OCI-LY7 (cell line): ENCODE results near the gene PHACTR3. TPM values are rescaled to one million over a fixed set of nuclear protein-coding genes. Genes with fewer than 3 reads are reported as not detected.

Experiments
- BruUV-seq: library from RNA; stranded (reverse); fragments of 400-500 nt; replicated peaks from 2 replicates; lab custom pipeline; 2021; lab: Mats Ljungman, UMichigan
- CTCF ChIA-PET: fragments of 300-600 bp; sonication (Branson Sonifier 250); formaldehyde crosslinking; loops from one replicate; lab custom pipeline; 2022; ENCODE audit warnings: antibody characterized with exemption; ENCODE audit not compliant: unreplicated experiment; lab: Charles Lee
- POLR2A ChIA-PET: fragments of 300-600 bp; sonication (Branson Sonifier 250); formaldehyde crosslinking; loops from one replicate; lab custom pipeline; 2022; ENCODE audit warnings: antibody characterized with exemption; lab: Charles Lee
- DNase-seq: peaks from one replicate; pipeline ENCODE4 v3.0.0-alpha.2; 2015; ENCODE audit warnings: low spot score
- H2AFZ ChIP-seq: fragments of 200-600 bp; sonication (generic), shearing (Covaris generic); 2 replicates; pipeline ENCODE4 v1.6.1; 2014; ENCODE audit warnings: mild to moderate bottlenecking, antibody characterized with exemption, low read length, moderate library complexity
- H3K27ac ChIP-seq: fragments of 200-600 bp; sonication (generic); 2 replicates; pipeline ENCODE4 v1.5.1; 2014; ENCODE audit warnings: mixed run types, low read depth, mild to moderate bottlenecking, moderate library complexity, low read length, inconsistent platforms; ENCODE audit not compliant: poor library complexity, severe bottlenecking
- H3K36me3 ChIP-seq: fragments of 200-600 bp; sonication (generic); 2 replicates; pipeline ENCODE4 v1.6.1; 2014; ENCODE audit warnings: mild to moderate bottlenecking, antibody characterized with exemption, low read length, moderate library complexity, mixed read lengths; ENCODE audit not compliant: insufficient read depth
- H3K4me1 ChIP-seq: fragments of 200-600 bp; sonication (generic); 2 replicates; pipeline ENCODE4 v1.5.1; 2014; ENCODE audit warnings: mild to moderate bottlenecking, low read length; ENCODE audit not compliant: insufficient read depth, poor library complexity, severe bottlenecking
- H3K4me2 ChIP-seq: fragments of 200-600 bp; sonication (generic); 2 replicates; pipeline ENCODE4 v1.6.1; 2014; ENCODE audit warnings: mild to moderate bottlenecking, low read length
- H3K4me3 ChIP-seq: fragments of 200-600 bp; sonication (generic); 2 replicates; pipeline ENCODE4 v1.5.1; 2014; ENCODE audit warnings: mild to moderate bottlenecking, low read depth, low read length; ENCODE audit not compliant: poor library complexity, severe bottlenecking
- H3K79me2 ChIP-seq: fragments of 200-600 bp; sonication (generic); 2 replicates; pipeline ENCODE4 v1.6.1; 2016; ENCODE audit warnings: low read depth, mild to moderate bottlenecking, low read length, moderate library complexity, mixed read lengths; ENCODE audit not compliant: insufficient read depth
- H3K9me2 ChIP-seq: fragments of 200-600 bp; sonication (generic); 2 replicates; pipeline ENCODE4 v1.6.1; 2016; ENCODE audit warnings: mild to moderate bottlenecking, low read length, mixed read lengths; ENCODE audit not compliant: insufficient read depth
- H3K9me3 ChIP-seq: fragments of 200-600 bp; sonication (generic); 2 replicates; pipeline ENCODE4 v1.6.1; 2014; ENCODE audit warnings: mild to moderate bottlenecking, mixed run types, low read length, mixed read lengths
- H4K20me1 ChIP-seq: fragments of 200-600 bp; sonication (generic); 2 replicates; pipeline ENCODE4 v1.6.1; 2014; ENCODE audit warnings: mild to moderate bottlenecking, antibody characterized with exemption, low read length, moderate library complexity, mixed read lengths; ENCODE audit not compliant: insufficient read depth
- EZH2phosphoT487 ChIP-seq: fragments of 200-600 bp; sonication (generic); IDR thresholded peaks from 2 replicates; pipeline ENCODE4 v1.6.1; 2018; ENCODE audit warnings: low read depth, borderline replicate concordance, mild to moderate bottlenecking, mixed run types, antibody characterized with exemption, low read length, moderate library complexity, mixed read lengths
- intact Hi-C: fragments of 100-400 bp; cut with micrococcal nuclease; formaldehyde crosslinking; loops from one replicate; pipeline ENCODE4 v1.10.0; 2022; ENCODE audit not compliant: unreplicated experiment
- total RNA-seq, 2 experiments: library from RNA; depleted of rRNA in 1 of 2; stranded (reverse); fragments of >200 nt in 1 of 2; shearing (Covaris generic) in 1 of 2; gene quantifications; 2 replicates each; pipeline ENCODE4 v1.2.3, GENCODE V29; 2014 to 2022
- TF ChIP-seq, protein P1 (sequence below): fragments of 200-600 bp; sonication (generic); conservative IDR thresholded peaks from 2 replicates; pipeline ENCODE4 v1.5.1; 2014; ENCODE audit warnings: mild to moderate bottlenecking, antibody characterized with exemption, low read length, moderate library complexity, mixed read lengths

PHACTR3 gene
- total RNA-seq, 2 experiments from 2014 or later = 0.32 TPM; not detected in 1

DNA sequence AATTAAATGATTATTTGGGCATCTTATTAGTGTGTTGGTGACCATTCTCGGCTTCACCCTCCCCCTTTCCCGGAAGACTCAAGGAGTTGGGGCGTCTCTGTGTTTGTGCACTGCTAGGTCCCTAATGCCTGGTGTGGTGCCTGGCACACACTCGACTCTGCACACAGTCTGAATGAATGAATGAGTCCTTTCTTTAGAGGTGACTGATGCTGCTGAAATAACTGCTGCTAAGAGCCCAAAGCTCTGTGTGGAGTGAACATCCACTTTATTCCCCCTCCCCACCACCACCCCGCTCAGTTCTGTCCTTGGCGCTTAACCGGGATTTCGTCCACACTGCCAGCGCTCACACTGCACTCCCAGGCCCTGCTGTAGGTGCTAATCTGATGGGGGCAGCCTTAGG lies 1.2 kb upstream of the PHACTR3 start:
- no peak for DNase-seq
- Histone ChIP-seq H3K4me2 (no peak overlapping the region), H3K36me3 (no peaks in the 10 kb centered on the region), H4K20me1 (no peaks in the 10 kb centered on the region), H3K9me3 (no peaks in the 10 kb centered on the region), H2AFZ (no peak overlapping the region), H3K79me2 (no peaks in the 10 kb centered on the region), H3K9me2 (no peaks in the 10 kb centered on the region), H3K27ac (no peak overlapping the region), H3K4me1 (no peaks in the 10 kb centered on the region), H3K4me3 (no peak overlapping the region)
- TF ChIP-seq, protein P1, sequence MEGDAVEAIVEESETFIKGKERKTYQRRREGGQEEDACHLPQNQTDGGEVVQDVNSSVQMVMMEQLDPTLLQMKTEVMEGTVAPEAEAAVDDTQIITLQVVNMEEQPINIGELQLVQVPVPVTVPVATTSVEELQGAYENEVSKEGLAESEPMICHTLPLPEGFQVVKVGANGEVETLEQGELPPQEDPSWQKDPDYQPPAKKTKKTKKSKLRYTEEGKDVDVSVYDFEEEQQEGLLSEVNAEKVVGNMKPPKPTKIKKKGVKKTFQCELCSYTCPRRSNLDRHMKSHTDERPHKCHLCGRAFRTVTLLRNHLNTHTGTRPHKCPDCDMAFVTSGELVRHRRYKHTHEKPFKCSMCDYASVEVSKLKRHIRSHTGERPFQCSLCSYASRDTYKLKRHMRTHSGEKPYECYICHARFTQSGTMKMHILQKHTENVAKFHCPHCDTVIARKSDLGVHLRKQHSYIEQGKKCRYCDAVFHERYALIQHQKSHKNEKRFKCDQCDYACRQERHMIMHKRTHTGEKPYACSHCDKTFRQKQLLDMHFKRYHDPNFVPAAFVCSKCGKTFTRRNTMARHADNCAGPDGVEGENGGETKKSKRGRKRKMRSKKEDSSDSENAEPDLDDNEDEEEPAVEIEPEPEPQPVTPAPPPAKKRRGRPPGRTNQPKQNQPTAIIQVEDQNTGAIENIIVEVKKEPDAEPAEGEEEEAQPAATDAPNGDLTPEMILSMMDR = no peak
- TF ChIP-seq EZH2phosphoT487 = no peak
- BruUV-seq = no TSS peak
- ChIA-PET CTCF (no interaction called here), POLR2A (no interaction called here)
- intact Hi-C loops = no loop called here

DNA sequence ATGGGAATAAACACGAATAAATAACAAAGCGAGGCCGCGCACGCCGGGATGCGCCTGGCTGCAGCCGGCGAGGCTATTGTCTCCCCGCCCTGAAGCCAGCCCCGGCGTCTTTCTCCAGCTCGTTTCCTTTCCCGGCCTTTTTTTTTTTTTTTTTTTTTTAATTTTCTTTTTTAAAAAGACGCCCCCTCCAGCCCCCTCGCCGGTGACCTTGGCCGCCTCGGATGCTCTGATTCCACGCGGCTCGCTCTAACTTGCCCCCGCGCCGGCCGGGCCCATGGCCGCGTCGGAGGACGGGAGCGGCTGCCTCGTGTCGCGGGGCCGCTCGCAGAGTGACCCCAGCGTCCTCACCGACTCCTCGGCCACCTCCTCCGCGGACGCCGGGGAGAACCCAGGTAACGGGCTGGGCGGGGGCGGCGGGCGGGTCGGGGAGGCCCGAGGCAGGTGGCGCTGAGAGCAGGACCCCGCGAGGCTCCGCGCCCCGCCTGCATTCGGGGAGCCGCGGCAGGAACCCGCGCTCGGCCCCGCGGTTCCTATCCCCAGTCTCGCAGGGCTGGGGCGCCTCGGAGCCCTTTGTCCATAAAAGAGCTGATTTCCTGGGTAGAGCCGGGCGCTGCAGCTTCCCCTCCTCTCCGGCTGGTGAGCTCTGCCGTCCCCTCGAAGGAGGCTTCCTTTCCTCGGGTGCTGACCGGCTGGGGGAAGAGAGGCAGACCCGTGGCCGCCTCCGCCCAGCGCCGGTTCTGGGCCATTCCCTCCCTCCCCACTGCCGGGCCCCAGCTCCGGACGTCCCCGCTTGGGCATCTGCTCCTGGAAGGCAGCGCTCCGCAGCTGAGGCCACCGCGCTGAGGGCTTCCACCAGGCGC lies 631 bp downstream of the PHACTR3 start:
- Histone ChIP-seq H3K9me3 (no peaks in the 10 kb centered on the region), H3K4me2 (no peak overlapping the region), H3K4me1 (no peaks in the 10 kb centered on the region), H4K20me1 (no peaks in the 10 kb centered on the region), H3K9me2 (no peaks in the 10 kb centered on the region), H3K4me3 (no peak overlapping the region), H3K27ac (no peak overlapping the region), H3K79me2 (no peaks in the 10 kb centered on the region), H3K36me3 (no peaks in the 10 kb centered on the region), H2AFZ (no peak overlapping the region)
- ChIA-PET POLR2A (interaction anchor here (0.6 kb wide), 1 partner anchor 146 kb away, joined by 6 read pairs; no protein-coding TSS in a partner anchor), CTCF (no interaction called here)
- intact Hi-C loops = no loop called here
- no peak for DNase-seq
- TF ChIP-seq, protein P1 = no peak
- TF ChIP-seq EZH2phosphoT487 = no peak
- no TSS peak for BruUV-seq
